Cardiac muscle cell (in vitro differentiated cells and primary cell): Measurements from ENCODE around the gene KCTD6. TPM values are rescaled to one million over a fixed set of nuclear protein-coding genes. Genes with fewer than 3 reads are reported as not detected.
A peak's percentile ranks its signal among the peaks of the same experiment; 100 is the strongest.

Source experiments
- DNase-seq, 2 donors: peaks; one replicate each; pipeline versions ENCODE4 v3.0.0 to v3.0.0-alpha.2; 2010 to 2017; ENCODE audit warnings: low read depth in 1 of 2, low spot score in 1 of 2
- H3K27ac ChIP-seq: fragments of 200-600 bp; sonication (generic); 2 replicates; pipeline ENCODE4 v1.5.1; 2016
- H3K27me3 ChIP-seq: fragments of 200-600 bp; sonication (generic); 2 replicates; pipeline ENCODE4 v1.6.0; 2016; ENCODE audit warnings: control low read depth
- H3K36me3 ChIP-seq: fragments of 200-600 bp; sonication (generic); 2 replicates; pipeline ENCODE4 v1.5.1; 2016; ENCODE audit warnings: control low read depth
- H3K4me1 ChIP-seq: fragments of 200-600 bp; sonication (generic); 2 replicates; pipeline ENCODE4 v1.8.1; 2017; ENCODE audit warnings: low read depth, mild to moderate bottlenecking, mixed run types
- H3K4me3 ChIP-seq: fragments of 200-600 bp; sonication (generic); 2 replicates; pipeline ENCODE4 v1.5.1; 2016; ENCODE audit warnings: mild to moderate bottlenecking
- H3K9me3 ChIP-seq: fragments of 200-600 bp; sonication (generic); 2 replicates; pipeline ENCODE4 v1.5.1; 2017; ENCODE audit warnings: low read depth, mild to moderate bottlenecking, control low read depth
- CTCF ChIP-seq: IDR thresholded peaks from 2 replicates; pipeline ENCODE4 v1.5.1; 2012; ENCODE audit warnings: low read depth, mild to moderate bottlenecking, low read length
- polyA plus RNA-seq: library from polyadenylated mRNA; unstranded; fragments of >200 nt; fragmentation: Nextera tagmentation; extraction: Ambion mirVana; gene quantifications from 2 replicates; pipeline ENCODE4 v1.2.1, GENCODE V29; 2016
- total RNA-seq: library from RNA; depleted of rRNA; stranded (reverse); fragments of >200 nt; gene quantifications from 2 replicates; pipeline ENCODE4 v1.2.3, GENCODE V29; 2016

Gene KCTD6
- 15.7 and 17.6 TPM in 2 replicates for total RNA-seq
- polyA plus RNA-seq: 31.0 and 32.1 TPM in 2 replicates

- DNase-seq: peak; percentile 97 to 98
- Histone ChIP-seq H3K4me3 (peak within 1 kb of the TSS; percentile 98), H3K27ac (peak within 1 kb of the TSS; percentile 81), H3K4me1 (peaks cover 11% of the 10 kb centered on the region), H3K36me3 (no peaks in the 10 kb centered on the region), H3K9me3 (no peaks in the 10 kb centered on the region), H3K27me3 (no peaks in the 10 kb centered on the region)
- peak; percentile 51 for TF ChIP-seq CTCF
Observed at GRCh38 chr3:58491506-58492402, at the start of gene KCTD6. TSS of gene KCTD6 (plus strand) at chr3:58492096. CDS start at chr3:58498756, 6,660 bp downstream.

- H3K27ac ChIP-seq: no peak overlapping the region
- H3K4me3 ChIP-seq: no peak overlapping the region
- no peaks in the 10 kb centered on the region for H3K36me3 ChIP-seq
- no peaks in the 10 kb centered on the region for H3K4me1 ChIP-seq
- no peak for TF ChIP-seq CTCF
- H3K9me3 ChIP-seq: no peaks in the 10 kb centered on the region
- no peaks in the 10 kb centered on the region for H3K27me3 ChIP-seq
- DNase-seq: no peak
Observed at GRCh38 chr3:58452176-58452575, 39.7 kb upstream of the KCTD6 start.

GRCh38 chr3:58459160-58459559 is 32.7 kb upstream of the KCTD6 start:
- no peak for TF ChIP-seq CTCF
- no peak for DNase-seq

GRCh38 chr3:58462829-58463180 is 29.1 kb upstream of the KCTD6 start:
- H3K4me1 ChIP-seq: no peaks in the 10 kb centered on the region
- no peak overlapping the region for H3K4me3 ChIP-seq
- no peaks in the 10 kb centered on the region for H3K27me3 ChIP-seq
- H3K9me3 ChIP-seq: no peaks in the 10 kb centered on the region
- DNase-seq: no peak
- no peaks in the 10 kb centered on the region for H3K36me3 ChIP-seq
- H3K27ac ChIP-seq: no peak overlapping the region
- TF ChIP-seq CTCF: no peak

More at GRCh38 chr3:58459160-58459559, 32.7 kb upstream of the KCTD6 start:
- no peaks in the 10 kb centered on the region for H3K27me3 ChIP-seq
- no peaks in the 10 kb centered on the region for H3K36me3 ChIP-seq
- no peaks in the 10 kb centered on the region for H3K9me3 ChIP-seq
- H3K27ac ChIP-seq: no peak overlapping the region
- no peaks in the 10 kb centered on the region for H3K4me1 ChIP-seq
- H3K4me3 ChIP-seq: no peak overlapping the region

GRCh38 chr3:58463181-58463941 is 28.5 kb upstream of the KCTD6 start:
- H3K36me3 ChIP-seq: no peaks in the 10 kb centered on the region
- no peaks in the 10 kb centered on the region for H3K4me1 ChIP-seq
- H3K4me3 ChIP-seq: no peak overlapping the region
- H3K27ac ChIP-seq: no peak overlapping the region
- TF ChIP-seq CTCF: peak; percentile 85
- peak; percentile 74 to 85 for DNase-seq
- no peaks in the 10 kb centered on the region for H3K9me3 ChIP-seq
- no peaks in the 10 kb centered on the region for H3K27me3 ChIP-seq
